Psoas muscle (tissue), 8 donors: ENCODE measurements around the gene ADCY5. TPM values are rescaled to one million over a fixed set of nuclear protein-coding genes. Genes with fewer than 3 reads are reported as not detected.

Experiments used
- ATAC-seq, 4 donors: fragments of 200-7000 bp; cut with Tn5 transposase; one replicate each; pipeline ENCODE4 v1.9.1; 2020; ENCODE audit warnings: moderate library complexity in 3 of 4, mild to moderate bottlenecking in 2 of 4
- DNase-seq, 2 donors: peaks; one replicate each; pipeline ENCODE4 v3.0.0-alpha.2; 2020
- H3K27ac ChIP-seq: fragments of 200-600 bp; one replicate; pipeline ENCODE4 v1.8.0; 2022
- H3K27me3 ChIP-seq, 3 donors: fragments of 200-600 bp in 1 of 3; one replicate each; pipeline versions ENCODE4 v1.6.1 to v1.8.0; 2013 to 2022; ENCODE audit warnings: low read length in 2 of 3, mild to moderate bottlenecking in 2 of 3, moderate library complexity in 1 of 3; ENCODE audit not compliant: insufficient read depth in 3 of 3
- H3K36me3 ChIP-seq, 2 donors: fragments of 200-600 bp in 1 of 2; one replicate each; pipeline versions ENCODE4 v1.6.1 to v1.8.0; 2013 to 2022; ENCODE audit warnings: low read depth in 1 of 2, mild to moderate bottlenecking in 1 of 2, moderate library complexity in 1 of 2; ENCODE audit not compliant: insufficient read depth in 1 of 2
- H3K4me1 ChIP-seq: fragments of 200-600 bp; one replicate; pipeline ENCODE4 v1.8.0; 2022
- H3K4me3 ChIP-seq: fragments of 200-600 bp; one replicate; pipeline ENCODE4 v1.8.0; 2022; ENCODE audit warnings: mild to moderate bottlenecking
- H3K9me3 ChIP-seq: fragments of 200-600 bp; one replicate; pipeline ENCODE4 v1.8.0; 2022
- CTCF ChIP-seq: fragments of 200-600 bp; IDR thresholded peaks from one replicate; pipeline ENCODE4 v1.8.0; 2022; ENCODE audit warnings: antibody characterized with exemption
- WGBS, 3 donors: extraction: QIAGEN DNeasy Blood & Tissue Kit; methylation state at CpG; one replicate each; pipeline versions ENCODE4 v1.1.6 to v1.1.7; 2013; 5-methylcytosine and 5-hydroxymethylcytosine counted together
- intact Hi-C, 2 donors: fragments of 100-400 bp; cut with DNase I; formaldehyde crosslinking; loops; one replicate each; pipeline versions ENCODE4 v1.11.0 to v1.14.2; 2022
- polyA plus RNA-seq, 3 donors: library from polyadenylated mRNA; stranded (reverse); fragments of 200-250 nt; gene quantifications; one replicate each; pipeline ENCODE4 v1.2.3, GENCODE V29; 2013
- total RNA-seq, 4 donors: library from RNA; stranded (reverse); fragmentation: NEBNext Ultra II Directional in 2 of 4; extraction: Animal tissue kit (Norgen Biotek cat#: 25700) in 2 of 4; gene quantifications; one replicate each; pipeline versions ENCODE4 v1.2.1 to v1.2.4, GENCODE V29; 2021 to 2023
- donor health status: healthy with polysubstance abuse.
- donor health status: DM: no; HTN: no; CAD: no; lungs with moderate emphysema.
- donor health status: Bipolar disorder and iron deficiency.
- donor health status: healthy.
- donor health status: DM: yes; HTN: yes; CAD: no.
- donor health status: DM: no; HTN: no; CAD: no.
- donor health status: DM: no; HTN: no; CAD: no.
- donor health status: DM: yes; HTN: yes; CAD: no.

The ADCY5 gene
- total and polyA plus RNA-seq, 7 donors: 1.0 to 4.4 (median 1.6) TPM

GRCh38 chr3:123439806-123440580 lies 8.9 kb downstream of the ADCY5 start:
- Histone ChIP-seq H3K27ac (no peak overlapping the region), H3K9me3 (no peaks in the 10 kb centered on the region), H3K4me3 (no peak overlapping the region), H3K27me3 (peaks cover 0 to 7% (median 1%) of the 10 kb centered on the region in 3 donors), H3K4me1 (no peaks in the 10 kb centered on the region), H3K36me3 (no peaks in the 10 kb centered on the region)
- 62 to 77% (median 72%) methylated on average over 9 of the region's 9 CpGs for WGBS, 3 donors
- intact Hi-C loops: no loop called here
- no peak for DNase-seq
- ATAC-seq: no peak
- no peak for TF ChIP-seq CTCF

GRCh38 chr3:123432832-123433523 lies 15.9 kb downstream of the ADCY5 start:
- H3K9me3 ChIP-seq: no peaks in the 10 kb centered on the region
- TF ChIP-seq CTCF: no peak
- 59 to 62% (median 61%) methylated on average over 6 of the region's 6 CpGs for WGBS, 3 donors
- no peak overlapping the region for H3K27ac ChIP-seq
- intact Hi-C loops: no loop called here
- no peaks in the 10 kb centered on the region for H3K36me3 ChIP-seq
- ATAC-seq: no peak
- DNase-seq: no peak
- H3K27me3 ChIP-seq: no peaks in the 10 kb centered on the region
- H3K4me3 ChIP-seq: no peak overlapping the region
- H3K4me1 ChIP-seq: no peaks in the 10 kb centered on the region

- Histone ChIP-seq H3K4me3 (no peak overlapping the region), H3K36me3 (no peaks in the 10 kb centered on the region), H3K27ac (no peak overlapping the region), H3K9me3 (no peaks in the 10 kb centered on the region), H3K27me3 (no peaks in the 10 kb centered on the region), H3K4me1 (no peaks in the 10 kb centered on the region)
- WGBS, 3 donors: 73 to 77% (median 77%) methylated on average over 10 of the region's 10 CpGs
- no peak for TF ChIP-seq CTCF
- intact Hi-C loops: no loop called here
- DNase-seq (no peak), ATAC-seq (no peak)
Observed at GRCh38 chr3:123431658-123432324, 17.1 kb downstream of the ADCY5 start.

GRCh38 chr3:123431007-123431657 lies 17.8 kb downstream of the ADCY5 start:
- H3K4me1 ChIP-seq: no peaks in the 10 kb centered on the region
- no peaks in the 10 kb centered on the region for H3K27me3 ChIP-seq
- DNase-seq: no peak
- H3K27ac ChIP-seq: no peak overlapping the region
- intact Hi-C loops: no loop called here
- ATAC-seq: no peak
- 90 to 95% (median 92%) methylated on average over 5 of the region's 5 CpGs for WGBS, 3 donors
- no peaks in the 10 kb centered on the region for H3K36me3 ChIP-seq
- no peaks in the 10 kb centered on the region for H3K9me3 ChIP-seq
- H3K4me3 ChIP-seq: no peak overlapping the region
- TF ChIP-seq CTCF: no peak
